Measurements from ENCODE around the gene TPD52L1.
"Not testable (repeated sequence)": the region's sequence is repeated elsewhere in the genome, so short reads cannot be mapped to it uniquely, and the experiment has no call there.

Gene TPD52L1

GRCh38 chr6:125270380-125270779 lies 116.8 kb downstream of the TPD52L1 start:
- DNase-seq (ENCODE audit: low read depth in 2 of 2) = no peak

- no peak for DNase-seq (ENCODE audit: low read depth in 2 of 2)
Observed at GRCh38 chr6:125271486-125272159, 118.0 kb downstream of the TPD52L1 start.

GRCh38 chr6:125273251-125273650 lies 119.7 kb downstream of the TPD52L1 start:
- DNase-seq (ENCODE audit: low read depth in 2 of 2) = no peak

GRCh38 chr6:125273965-125274364 lies 120.4 kb downstream of the TPD52L1 start:
- no peak for DNase-seq (ENCODE audit: low read depth in 2 of 2)

GRCh38 chr6:125274935-125275334 lies 121.4 kb downstream of the TPD52L1 start:
- DNase-seq (ENCODE audit: low read depth in 2 of 2) = no peak

GRCh38 chr6:125275779-125276178 lies 122.2 kb downstream of the TPD52L1 start:
- no peak for DNase-seq (ENCODE audit: low read depth in 2 of 2)

- DNase-seq (ENCODE audit: low read depth in 2 of 2) = no peak
Observed at GRCh38 chr6:125277838-125278237, 124.3 kb downstream of the TPD52L1 start.

GRCh38 chr6:125279961-125280360 lies 126.4 kb downstream of the TPD52L1 start:
- DNase-seq (ENCODE audit: low read depth in 2 of 2) = no peak

- DNase-seq (ENCODE audit: low read depth in 2 of 2) = not testable (repeated sequence)
Observed at GRCh38 chr6:125280370-125281035, 126.9 kb downstream of the TPD52L1 start.

- DNase-seq (ENCODE audit: low read depth in 2 of 2) = not testable (repeated sequence)
Observed at GRCh38 chr6:125282470-125282869, 128.9 kb downstream of the TPD52L1 start.

GRCh38 chr6:125285353-125285752 lies 131.8 kb downstream of the TPD52L1 start:
- no peak for DNase-seq (ENCODE audit: low read depth in 2 of 2)

- DNase-seq (ENCODE audit: low read depth in 2 of 2) = no peak
Observed at GRCh38 chr6:125285936-125286335, 132.4 kb downstream of the TPD52L1 start.

GRCh38 chr6:125287718-125288117 lies 134.1 kb downstream of the TPD52L1 start:
- DNase-seq (ENCODE audit: low read depth in 2 of 2) = no peak

- no peak for DNase-seq (ENCODE audit: low read depth in 2 of 2)
Observed at GRCh38 chr6:125293587-125293986, 140.0 kb downstream of the TPD52L1 start.

- no peak for DNase-seq (ENCODE audit: low read depth in 2 of 2)
Observed at GRCh38 chr6:125294036-125294435, 140.5 kb downstream of the TPD52L1 start.

- no peak for DNase-seq (ENCODE audit: low read depth in 2 of 2)
Observed at GRCh38 chr6:125294925-125295324, 141.4 kb downstream of the TPD52L1 start.

- DNase-seq (ENCODE audit: low read depth in 2 of 2) = no peak
Observed at GRCh38 chr6:125296471-125296870, 142.9 kb downstream of the TPD52L1 start.

GRCh38 chr6:125299257-125299656 lies 145.7 kb downstream of the TPD52L1 start:
- no peak for DNase-seq (ENCODE audit: low read depth in 2 of 2)

GRCh38 chr6:125300992-125301434 lies 147.4 kb downstream of the TPD52L1 start:
- no peak for DNase-seq (ENCODE audit: low read depth in 2 of 2)

GRCh38 chr6:125301435-125302391 lies 148.1 kb downstream of the TPD52L1 start, which contains the start of gene HDDC2:
HDDC2 (minus strand) TSS chr6:125301967; CDS start chr6:125301932, 35 bp downstream.
- peak; percentile 36 to 37 for DNase-seq (ENCODE audit: low read depth in 2 of 2)

GRCh38 chr6:125302840-125303511 lies 149.4 kb downstream of the TPD52L1 start:
- no peak for DNase-seq (ENCODE audit: low read depth in 2 of 2)

GRCh38 chr6:125303512-125303854 lies 149.9 kb downstream of the TPD52L1 start:
- no peak for DNase-seq (ENCODE audit: low read depth in 2 of 2)
